ENCODE results near the gene CDA. TPM values are rescaled to one million over a fixed set of nuclear protein-coding genes. Genes with fewer than 3 reads are reported as not detected.

Gene CDA
- total and polyA plus RNA-seq, 2 experiments from 2014 or later = 2.5 to 13.6 TPM

GRCh38 chr1:20615946-20616846, 27.3 kb downstream of the CDA start:
- no peaks in the 10 kb centered on the region for H3K9me2 ChIP-seq (ENCODE audit: insufficient read depth)
- TF ChIP-seq JUNB (IDR thresholded peaks at IDR 0.05; ENCODE audit: unreplicated experiment) = no peak
- TF ChIP-seq NANOG (IDR thresholded peaks at IDR 0.05; ENCODE audit: borderline replicate concordance) = no peak
- no peak for TF ChIP-seq ZNF331 (CRISPR knock-in tag; IDR thresholded peaks at IDR 0.05; ENCODE audit: low read depth)
- H3K27ac Mint-ChIP-seq = no peak overlapping the region; the same call in 1 of the 2 replicates
- H3F3A ChIP-seq (replicated peaks; ENCODE audit: low read depth) = peaks cover 7% of the 10 kb centered on the region; the same call in 1 of the 2 replicates
- ATAC-seq (no peak), DNase-seq (ENCODE audit: low spot score) (no peak)
- H3K27me3 ChIP-seq (ENCODE audit: insufficient read depth) = no peaks in the 10 kb centered on the region
- no peaks in the 10 kb centered on the region for H4K20me1 ChIP-seq (replicated peaks; ENCODE audit: insufficient read depth)
- H3K4me1 Mint-ChIP-seq = peaks cover 19% of the 10 kb centered on the region; the same call in 2 of the 3 replicates
- no peaks in the 10 kb centered on the region; the same call in 2 of the 3 replicates for H3K9me3 Mint-ChIP-seq
- no peaks in the 10 kb centered on the region for H3K36me3 Mint-ChIP-seq (ENCODE audit: low read depth)
- peaks cover 17% of the 10 kb centered on the region; the same call in 1 of the 2 replicates for H3K4me1 ChIP-seq (ENCODE audit: insufficient read depth)
- H3K36me3 ChIP-seq (ENCODE audit: insufficient read depth) = no peaks in the 10 kb centered on the region
- no peaks in the 10 kb centered on the region for H3K79me2 ChIP-seq (replicated peaks; ENCODE audit: insufficient read depth)
- no peak overlapping the region for H3K4me3 ChIP-seq
- H2AFZ ChIP-seq = peak overlapping the region; percentile 76
- no peak overlapping the region for H3K4me2 ChIP-seq
- no peak overlapping the region for H3K4me3 Mint-ChIP-seq
- H3K27me3 Mint-ChIP-seq (ENCODE audit: insufficient read depth, low read depth, poor library complexity) = peaks cover 4% of the 10 kb centered on the region
- peak overlapping the region; percentile 26; the same call in 1 of the 2 replicates for H3K27ac ChIP-seq (ENCODE audit: low read depth)

GRCh38 chr1:20616847-20617487, 28.1 kb downstream of the CDA start:
- Histone ChIP-seq H3K4me2 (no peak overlapping the region), H3K27me3 (ENCODE audit: insufficient read depth) (no peaks in the 10 kb centered on the region), H3K4me3 (no peak overlapping the region), H3K9me2 (ENCODE audit: insufficient read depth) (no peaks in the 10 kb centered on the region), H4K20me1 (replicated peaks; ENCODE audit: insufficient read depth) (no peaks in the 10 kb centered on the region), H3K27ac (ENCODE audit: low read depth) (0 out of 2 replicates have a peak overlapping the region, but pooled peaks have one; percentile 26), H2AFZ (peak overlapping the region; percentile 76; the same call in 1 of the 2 replicates), H3K79me2 (replicated peaks; ENCODE audit: insufficient read depth) (no peaks in the 10 kb centered on the region), H3K36me3 (ENCODE audit: insufficient read depth) (no peaks in the 10 kb centered on the region), H3K4me1 (ENCODE audit: insufficient read depth) (peaks cover 17% of the 10 kb centered on the region; the same call in 1 of the 2 replicates), H3F3A (replicated peaks; ENCODE audit: low read depth) (peaks cover 7% of the 10 kb centered on the region; the same call in 1 of the 2 replicates)
- Mint-ChIP-seq H3K36me3 (ENCODE audit: low read depth) (no peaks in the 10 kb centered on the region), H3K4me3 (no peak overlapping the region), H3K27ac (no peak overlapping the region), H3K9me3 (no peaks in the 10 kb centered on the region; the same call in 2 of the 3 replicates), H3K27me3 (ENCODE audit: insufficient read depth, low read depth, poor library complexity) (peaks cover 4% of the 10 kb centered on the region), H3K4me1 (peaks cover 19% of the 10 kb centered on the region; the same call in 2 of the 3 replicates)
- no peak for ATAC-seq
- no peak for TF ChIP-seq EZH2 (IDR thresholded peaks at IDR 0.05; ENCODE audit: low read depth, unreplicated experiment)
- no peak for TF ChIP-seq NANOG (IDR thresholded peaks at IDR 0.05; ENCODE audit: borderline replicate concordance)
- TF ChIP-seq CTCF (conservative IDR thresholded peaks at IDR 0.05; ENCODE audit: low read depth in 2 of 2) = no peak
- TF ChIP-seq ZNF114 (CRISPR knock-in tag; IDR thresholded peaks at IDR 0.05) = no peak
- no peak for DNase-seq (ENCODE audit: low spot score)

Measured in GM23338 (cell line).